ENCODE data around the gene FAM20C. TPM values are rescaled to one million over a fixed set of nuclear protein-coding genes. Genes with fewer than 3 reads are reported as not detected.

The FAM20C gene
- total and polyA plus RNA-seq, 2 of the 8 experiments (the other 6 are each of a cell fraction or from before 2014, with no cell fraction given), result 9.5 to 34.8 TPM

DNA sequence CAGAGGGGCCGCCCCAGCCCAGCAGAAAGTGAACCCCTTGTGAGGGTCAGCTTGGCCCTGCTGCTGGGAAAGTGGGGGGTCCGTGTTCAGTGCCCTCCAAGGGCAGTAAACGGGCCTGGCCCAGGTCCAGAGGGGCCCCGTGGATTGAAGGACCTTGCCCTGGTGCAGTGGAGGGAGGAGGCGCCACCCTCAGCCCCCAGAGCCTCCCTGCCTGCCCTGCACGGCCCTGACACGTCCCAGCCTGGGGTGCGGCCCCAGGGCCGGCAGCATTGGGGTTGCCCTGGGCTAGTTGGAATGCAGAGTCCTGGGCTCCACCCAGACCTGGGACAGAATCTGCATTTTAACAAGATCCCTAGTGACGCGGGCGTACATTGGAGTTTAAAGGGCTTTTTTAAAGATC is 54.8 kb downstream of the FAM20C start (continued):
- TF ChIP-seq, protein P1, sequence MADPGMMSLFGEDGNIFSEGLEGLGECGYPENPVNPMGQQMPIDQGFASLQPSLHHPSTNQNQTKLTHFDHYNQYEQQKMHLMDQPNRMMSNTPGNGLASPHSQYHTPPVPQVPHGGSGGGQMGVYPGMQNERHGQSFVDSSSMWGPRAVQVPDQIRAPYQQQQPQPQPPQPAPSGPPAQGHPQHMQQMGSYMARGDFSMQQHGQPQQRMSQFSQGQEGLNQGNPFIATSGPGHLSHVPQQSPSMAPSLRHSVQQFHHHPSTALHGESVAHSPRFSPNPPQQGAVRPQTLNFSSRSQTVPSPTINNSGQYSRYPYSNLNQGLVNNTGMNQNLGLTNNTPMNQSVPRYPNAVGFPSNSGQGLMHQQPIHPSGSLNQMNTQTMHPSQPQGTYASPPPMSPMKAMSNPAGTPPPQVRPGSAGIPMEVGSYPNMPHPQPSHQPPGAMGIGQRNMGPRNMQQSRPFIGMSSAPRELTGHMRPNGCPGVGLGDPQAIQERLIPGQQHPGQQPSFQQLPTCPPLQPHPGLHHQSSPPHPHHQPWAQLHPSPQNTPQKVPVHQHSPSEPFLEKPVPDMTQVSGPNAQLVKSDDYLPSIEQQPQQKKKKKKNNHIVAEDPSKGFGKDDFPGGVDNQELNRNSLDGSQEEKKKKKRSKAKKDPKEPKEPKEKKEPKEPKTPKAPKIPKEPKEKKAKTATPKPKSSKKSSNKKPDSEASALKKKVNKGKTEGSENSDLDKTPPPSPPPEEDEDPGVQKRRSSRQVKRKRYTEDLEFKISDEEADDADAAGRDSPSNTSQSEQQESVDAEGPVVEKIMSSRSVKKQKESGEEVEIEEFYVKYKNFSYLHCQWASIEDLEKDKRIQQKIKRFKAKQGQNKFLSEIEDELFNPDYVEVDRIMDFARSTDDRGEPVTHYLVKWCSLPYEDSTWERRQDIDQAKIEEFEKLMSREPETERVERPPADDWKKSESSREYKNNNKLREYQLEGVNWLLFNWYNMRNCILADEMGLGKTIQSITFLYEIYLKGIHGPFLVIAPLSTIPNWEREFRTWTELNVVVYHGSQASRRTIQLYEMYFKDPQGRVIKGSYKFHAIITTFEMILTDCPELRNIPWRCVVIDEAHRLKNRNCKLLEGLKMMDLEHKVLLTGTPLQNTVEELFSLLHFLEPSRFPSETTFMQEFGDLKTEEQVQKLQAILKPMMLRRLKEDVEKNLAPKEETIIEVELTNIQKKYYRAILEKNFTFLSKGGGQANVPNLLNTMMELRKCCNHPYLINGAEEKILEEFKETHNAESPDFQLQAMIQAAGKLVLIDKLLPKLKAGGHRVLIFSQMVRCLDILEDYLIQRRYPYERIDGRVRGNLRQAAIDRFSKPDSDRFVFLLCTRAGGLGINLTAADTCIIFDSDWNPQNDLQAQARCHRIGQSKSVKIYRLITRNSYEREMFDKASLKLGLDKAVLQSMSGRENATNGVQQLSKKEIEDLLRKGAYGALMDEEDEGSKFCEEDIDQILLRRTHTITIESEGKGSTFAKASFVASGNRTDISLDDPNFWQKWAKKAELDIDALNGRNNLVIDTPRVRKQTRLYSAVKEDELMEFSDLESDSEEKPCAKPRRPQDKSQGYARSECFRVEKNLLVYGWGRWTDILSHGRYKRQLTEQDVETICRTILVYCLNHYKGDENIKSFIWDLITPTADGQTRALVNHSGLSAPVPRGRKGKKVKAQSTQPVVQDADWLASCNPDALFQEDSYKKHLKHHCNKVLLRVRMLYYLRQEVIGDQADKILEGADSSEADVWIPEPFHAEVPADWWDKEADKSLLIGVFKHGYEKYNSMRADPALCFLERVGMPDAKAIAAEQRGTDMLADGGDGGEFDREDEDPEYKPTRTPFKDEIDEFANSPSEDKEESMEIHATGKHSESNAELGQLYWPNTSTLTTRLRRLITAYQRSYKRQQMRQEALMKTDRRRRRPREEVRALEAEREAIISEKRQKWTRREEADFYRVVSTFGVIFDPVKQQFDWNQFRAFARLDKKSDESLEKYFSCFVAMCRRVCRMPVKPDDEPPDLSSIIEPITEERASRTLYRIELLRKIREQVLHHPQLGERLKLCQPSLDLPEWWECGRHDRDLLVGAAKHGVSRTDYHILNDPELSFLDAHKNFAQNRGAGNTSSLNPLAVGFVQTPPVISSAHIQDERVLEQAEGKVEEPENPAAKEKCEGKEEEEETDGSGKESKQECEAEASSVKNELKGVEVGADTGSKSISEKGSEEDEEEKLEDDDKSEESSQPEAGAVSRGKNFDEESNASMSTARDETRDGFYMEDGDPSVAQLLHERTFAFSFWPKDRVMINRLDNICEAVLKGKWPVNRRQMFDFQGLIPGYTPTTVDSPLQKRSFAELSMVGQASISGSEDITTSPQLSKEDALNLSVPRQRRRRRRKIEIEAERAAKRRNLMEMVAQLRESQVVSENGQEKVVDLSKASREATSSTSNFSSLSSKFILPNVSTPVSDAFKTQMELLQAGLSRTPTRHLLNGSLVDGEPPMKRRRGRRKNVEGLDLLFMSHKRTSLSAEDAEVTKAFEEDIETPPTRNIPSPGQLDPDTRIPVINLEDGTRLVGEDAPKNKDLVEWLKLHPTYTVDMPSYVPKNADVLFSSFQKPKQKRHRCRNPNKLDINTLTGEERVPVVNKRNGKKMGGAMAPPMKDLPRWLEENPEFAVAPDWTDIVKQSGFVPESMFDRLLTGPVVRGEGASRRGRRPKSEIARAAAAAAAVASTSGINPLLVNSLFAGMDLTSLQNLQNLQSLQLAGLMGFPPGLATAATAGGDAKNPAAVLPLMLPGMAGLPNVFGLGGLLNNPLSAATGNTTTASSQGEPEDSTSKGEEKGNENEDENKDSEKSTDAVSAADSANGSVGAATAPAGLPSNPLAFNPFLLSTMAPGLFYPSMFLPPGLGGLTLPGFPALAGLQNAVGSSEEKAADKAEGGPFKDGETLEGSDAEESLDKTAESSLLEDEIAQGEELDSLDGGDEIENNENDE (IDR thresholded peaks at IDR 0.05; ENCODE audit: insufficient replicate concordance, low read length), result no peak
- TF ChIP-seq POLR2AphosphoS5 (IDR thresholded peaks at IDR 0.05; ENCODE audit: low read depth, low read length), result no peak
- no peak for TF ChIP-seq GTF2F1 (IDR thresholded peaks at IDR 0.05; ENCODE audit: borderline replicate concordance, low read depth, low read length)
- no peak for TF ChIP-seq RNF2 (IDR thresholded peaks at IDR 0.05; ENCODE audit: borderline replicate concordance, low read depth, low read length, missing control alignments, poor library complexity, severe bottlenecking)
- TF ChIP-seq KDM5A (IDR thresholded peaks at IDR 0.05; ENCODE audit: low read length), result no peak
- TF ChIP-seq JUND (IDR thresholded peaks at IDR 0.05; ENCODE audit: low read length), result no peak
